HCT116 (cell line): ENCODE data around the gene TRPM3. TPM values are rescaled to one million over a fixed set of nuclear protein-coding genes. Genes with fewer than 3 reads are reported as not detected.

Experiments used
- ATAC-seq: fragments of 200-7000 bp; cut with Tn5 transposase; 2 replicates; pipeline ENCODE4 v1.9.1; 2020; ENCODE audit warnings: mild to moderate bottlenecking, moderate library complexity
- BruUV-seq: library from RNA; stranded (reverse); fragments of 400-500 nt; replicated peaks from 2 replicates; lab custom pipeline; 2021; lab: Mats Ljungman, UMichigan
- CTCF ChIA-PET: fragments of 300-600 bp; sonication (Branson Sonifier 250); formaldehyde crosslinking; loops from one replicate; lab custom pipeline; 2021; ENCODE audit warnings: antibody characterized with exemption; lab: Charles Lee
- POLR2A ChIA-PET: fragments of 300-600, 350-600 bp; sonication (Branson Sonifier 250); formaldehyde crosslinking; loops from one replicate; lab custom pipeline; 2021; ENCODE audit warnings: antibody characterized with exemption; lab: Charles Lee
- RAD21 ChIA-PET, 2 experiments: fragments of 300-600 bp; sonication (Branson Sonifier 250); formaldehyde crosslinking; loops; one replicate each; lab custom pipeline; 2023; ENCODE audit warnings: low total read pairs in 2 of 2; ENCODE audit not compliant: uncharacterized antibody in 2 of 2, unreplicated experiment in 2 of 2, low non-redundant PET in 1 of 2; lab: Charles Lee
- DNase-seq: peaks from one replicate; pipeline ENCODE4 v3.0.0-alpha.2; 2010; ENCODE audit warnings: low read depth, low spot score
- H2AFZ ChIP-seq: fragments of 200-600 bp; shearing (Covaris generic), sonication (generic); 2 replicates; pipeline ENCODE4 v1.6.1; 2017; ENCODE audit warnings: low read depth, mixed run types, mixed read lengths, antibody characterized with exemption, low read length; ENCODE audit not compliant: poor library complexity, severe bottlenecking
- H3K27ac ChIP-seq: 2 replicates; pipeline ENCODE4 v1.5.1; 2012; ENCODE audit warnings: low read depth, low read length
- H3K27me3 ChIP-seq: fragments of 200-600 bp; sonication (generic); 2 replicates; pipeline ENCODE4 v1.6.1; 2016; ENCODE audit warnings: mixed run types, low read length, mixed read lengths; ENCODE audit not compliant: insufficient read depth
- H3K36me3 ChIP-seq, 2 experiments: fragments of 200-500 bp in 1 of 2; fragments of 200-600 bp in 1 of 2; sonication (Bioruptor generic) in 1 of 2; sonication (generic) in 1 of 2; 2 replicates each; pipeline versions ENCODE4 v1.5.1 to v1.6.1; 2014 to 2016; ENCODE audit warnings: low read length in 2 of 2, inconsistent platforms in 1 of 2, mixed read lengths in 1 of 2, mixed run types in 1 of 2; ENCODE audit not compliant: insufficient read depth in 2 of 2, control insufficient read depth in 1 of 2
- H3K4me1 ChIP-seq, 2 experiments: fragments of 200-600 bp in 1 of 2; sonication (generic) in 1 of 2; 2 replicates each; pipeline versions ENCODE4 v1.5.1 to v1.6.1; 2012 to 2017; ENCODE audit warnings: low read length in 2 of 2, inconsistent platforms in 1 of 2, mild to moderate bottlenecking in 1 of 2, mixed read lengths in 1 of 2, mixed run types in 1 of 2, moderate library complexity in 1 of 2; ENCODE audit not compliant: insufficient read depth in 2 of 2, control insufficient read depth in 1 of 2
- H3K4me2 ChIP-seq: fragments of 200-600 bp; sonication (generic); 2 replicates; pipeline ENCODE4 v1.6.1; 2017; ENCODE audit warnings: mixed run types, low read length, mixed read lengths
- H3K4me3 ChIP-seq, 2 experiments: fragments of 200-600 bp in 1 of 2; sonication (generic) in 1 of 2; replicated peaks in 1 of 2; 2 replicates each; pipeline ENCODE4 v1.5.1; 2011 to 2016; ENCODE audit warnings: low read length in 2 of 2, control low read depth in 1 of 2, low read depth in 1 of 2, mild to moderate bottlenecking in 1 of 2, mixed read lengths in 1 of 2, mixed run types in 1 of 2
- H3K79me2 ChIP-seq: fragments of 200-600 bp; sonication (generic); 2 replicates; pipeline ENCODE4 v1.6.1; 2017; ENCODE audit warnings: mild to moderate bottlenecking, mixed run types, low read length, moderate library complexity, mixed read lengths; ENCODE audit not compliant: insufficient read depth
- H3K9ac ChIP-seq: fragments of 200-600 bp; sonication (generic); 2 replicates; pipeline ENCODE4 v1.6.1; 2016; ENCODE audit warnings: low read length, mixed read lengths
- H3K9me2 ChIP-seq: fragments of 200-600 bp; sonication (generic), shearing (Covaris generic); 2 replicates; pipeline ENCODE4 v1.6.1; 2017; ENCODE audit warnings: mixed run types, mild to moderate bottlenecking, moderate library complexity; ENCODE audit not compliant: insufficient read depth
- H3K9me3 ChIP-seq, 2 experiments: fragments of 200-500 bp in 1 of 2; fragments of 200-600 bp in 1 of 2; sonication (Bioruptor generic) in 1 of 2; sonication (generic) in 1 of 2; 2 replicates each; pipeline ENCODE4 v1.6.1; 2014 to 2017; ENCODE audit warnings: low read length in 2 of 2, mixed read lengths in 2 of 2, inconsistent platforms in 1 of 2, low read depth in 1 of 2, mild to moderate bottlenecking in 1 of 2, mixed run types in 1 of 2, moderate library complexity in 1 of 2; ENCODE audit not compliant: control insufficient read depth in 1 of 2, insufficient read depth in 1 of 2
- H4K20me1 ChIP-seq: fragments of 200-600 bp; sonication (generic), shearing (Covaris generic); 2 replicates; pipeline ENCODE4 v1.6.1; 2017; ENCODE audit warnings: mixed run types, mild to moderate bottlenecking, moderate library complexity; ENCODE audit not compliant: insufficient read depth
- CBX3 ChIP-seq: IDR thresholded peaks from 2 replicates; pipeline ENCODE4 v1.6.1; 2012; ENCODE audit warnings: low read depth
- CEBPB ChIP-seq: IDR thresholded peaks from 2 replicates; pipeline ENCODE4 v1.6.1; 2012; ENCODE audit warnings: low read depth
- CTCF ChIP-seq, 3 experiments: fragments of 200-600 bp in 1 of 3; sonication (generic) in 1 of 3; IDR thresholded peaks in 2 of 3; conservative IDR thresholded peaks in 1 of 3; 2 replicates each; pipeline ENCODE4 v1.5.1; 2012 to 2017; ENCODE audit warnings: low read depth in 2 of 3, low read length in 2 of 3, antibody characterized with exemption in 1 of 3, borderline replicate concordance in 1 of 3, control low read depth in 1 of 3, mild to moderate bottlenecking in 1 of 3, mixed read lengths in 1 of 3, mixed run types in 1 of 3, moderate library complexity in 1 of 3; ENCODE audit not compliant: insufficient read depth in 1 of 3
- ELF1 ChIP-seq: IDR thresholded peaks from 2 replicates; pipeline ENCODE4 v1.6.1; 2012; ENCODE audit warnings: low read depth, borderline replicate concordance
- EZH2phosphoT487 ChIP-seq: fragments of 200-600 bp; IDR thresholded peaks from 2 replicates; pipeline ENCODE4 v1.6.1; 2018; ENCODE audit warnings: antibody characterized with exemption, borderline replicate concordance
- JUND ChIP-seq: IDR thresholded peaks from 2 replicates; pipeline ENCODE4 v1.6.1; 2012
- MAX ChIP-seq: IDR thresholded peaks from 2 replicates; pipeline ENCODE4 v1.6.1; 2012
- RAD21 ChIP-seq: IDR thresholded peaks from 2 replicates; pipeline ENCODE4 v1.6.1; 2012; ENCODE audit warnings: low read depth, mild to moderate bottlenecking
- REST ChIP-seq: IDR thresholded peaks from 2 replicates; pipeline ENCODE4 v1.6.1; 2012; ENCODE audit warnings: low read depth
- SIN3A ChIP-seq: IDR thresholded peaks from 2 replicates; pipeline ENCODE4 v1.6.1; 2012; ENCODE audit warnings: low read depth
- SP1 ChIP-seq: IDR thresholded peaks from 2 replicates; pipeline ENCODE4 v1.6.1; 2012; ENCODE audit warnings: low read depth
- TCF7L2 ChIP-seq: IDR thresholded peaks from 2 replicates; pipeline ENCODE4 v1.7.0; 2011; ENCODE audit warnings: borderline replicate concordance, inconsistent platforms; ENCODE audit not compliant: insufficient read depth, insufficient read length; ENCODE audit errors: extremely low read depth
- ZFX ChIP-seq: fragments of 450-650 bp; IDR thresholded peaks from 2 replicates; pipeline ENCODE4 v1.6.1; 2017
- intact Hi-C: fragments of 100-400 bp; cut with micrococcal nuclease; formaldehyde crosslinking; loops from 2 replicates; pipeline ENCODE4 v1.10.0; 2022
- total RNA-seq: library from RNA; stranded (reverse); gene quantifications from one replicate; pipeline ENCODE4 v1.2.1, GENCODE V29; 2021; ENCODE audit not compliant: unreplicated experiment
- TF ChIP-seq, protein P1 (sequence below): IDR thresholded peaks from 2 replicates; pipeline ENCODE4 v1.6.1; 2012
- TF ChIP-seq, protein P2 (sequence below): IDR thresholded peaks from 2 replicates; pipeline ENCODE4 v1.6.1; 2011; ENCODE audit warnings: mild to moderate bottlenecking, low read length, moderate library complexity; ENCODE audit not compliant: insufficient replicate concordance; ENCODE audit errors: extremely low read depth

Gene TRPM3
- total RNA-seq, 1 experiment from 2014 or later: not detected

GRCh38 chr9:70601000-70601951, 520.1 kb downstream of the TRPM3 start (continued):
- TF ChIP-seq EZH2phosphoT487 (no peak), JUND (no peak), ELF1 (no peak)

- no peaks in the 10 kb centered on the region for H3K27me3 ChIP-seq
- no peak overlapping the region for H3K4me3 ChIP-seq
- H3K9ac ChIP-seq: no peak overlapping the region
- BruUV-seq: no TSS peak
- H3K79me2 ChIP-seq: no peaks in the 10 kb centered on the region
- no peak for ATAC-seq
- no peak overlapping the region for H2AFZ ChIP-seq
- RAD21 ChIA-PET: interaction anchor here in 1 of 2 experiments (0.6 kb wide), 1 partner anchor 360 kb away, joined by 3 read pairs; no protein-coding TSS in a partner anchor
- CTCF ChIA-PET: interaction anchor here (1.0 kb wide), 1 partner anchor 487 kb away, joined by 3 read pairs; no protein-coding TSS in a partner anchor
- no peak overlapping the region for H3K27ac ChIP-seq
- no peaks in the 10 kb centered on the region for H3K9me3 ChIP-seq
- POLR2A ChIA-PET: no interaction called here
- no peaks in the 10 kb centered on the region for H3K4me1 ChIP-seq
- no peaks in the 10 kb centered on the region for H4K20me1 ChIP-seq
- H3K4me2 ChIP-seq: no peak overlapping the region
- H3K9me2 ChIP-seq: no peaks in the 10 kb centered on the region
- no peaks in the 10 kb centered on the region for H3K36me3 ChIP-seq
- no peak for DNase-seq
- intact Hi-C loops: loop anchor here (2.0 to 10.0 kb wide), 2 partner anchors 116 to 1178 kb away; no protein-coding TSS in a partner anchor
- TF ChIP-seq CBX3 (no peak), CTCF (IDR thresholded peaks at IDR 0.05 in 2 of 3, conservative IDR thresholded peaks at IDR 0.05 in 1 of 3; ENCODE audit: borderline replicate concordance in 1 of 3, insufficient read depth in 1 of 3, low read depth in 2 of 3, low read length in 2 of 3) (no peak), JUND (no peak), RAD21 (no peak), ELF1 (no peak), ZFX (no peak), REST (no peak), SIN3A (no peak), MAX (no peak), CEBPB (no peak), EZH2phosphoT487 (no peak), TCF7L2 (no peak), SP1 (no peak)
- TF ChIP-seq, protein P1, sequence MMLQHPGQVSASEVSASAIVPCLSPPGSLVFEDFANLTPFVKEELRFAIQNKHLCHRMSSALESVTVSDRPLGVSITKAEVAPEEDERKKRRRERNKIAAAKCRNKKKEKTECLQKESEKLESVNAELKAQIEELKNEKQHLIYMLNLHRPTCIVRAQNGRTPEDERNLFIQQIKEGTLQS: no peak
- TF ChIP-seq, protein P2, sequence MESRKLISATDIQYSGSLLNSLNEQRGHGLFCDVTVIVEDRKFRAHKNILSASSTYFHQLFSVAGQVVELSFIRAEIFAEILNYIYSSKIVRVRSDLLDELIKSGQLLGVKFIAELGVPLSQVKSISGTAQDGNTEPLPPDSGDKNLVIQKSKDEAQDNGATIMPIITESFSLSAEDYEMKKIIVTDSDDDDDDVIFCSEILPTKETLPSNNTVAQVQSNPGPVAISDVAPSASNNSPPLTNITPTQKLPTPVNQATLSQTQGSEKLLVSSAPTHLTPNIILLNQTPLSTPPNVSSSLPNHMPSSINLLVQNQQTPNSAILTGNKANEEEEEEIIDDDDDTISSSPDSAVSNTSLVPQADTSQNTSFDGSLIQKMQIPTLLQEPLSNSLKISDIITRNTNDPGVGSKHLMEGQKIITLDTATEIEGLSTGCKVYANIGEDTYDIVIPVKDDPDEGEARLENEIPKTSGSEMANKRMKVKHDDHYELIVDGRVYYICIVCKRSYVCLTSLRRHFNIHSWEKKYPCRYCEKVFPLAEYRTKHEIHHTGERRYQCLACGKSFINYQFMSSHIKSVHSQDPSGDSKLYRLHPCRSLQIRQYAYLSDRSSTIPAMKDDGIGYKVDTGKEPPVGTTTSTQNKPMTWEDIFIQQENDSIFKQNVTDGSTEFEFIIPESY: no peak
Observed at GRCh38 chr9:70600506-70600905, 520.9 kb downstream of the TRPM3 start.
